Endothelial cell of umbilical vein (primary cell): ENCODE data around the gene LEMD1. TPM values are rescaled to one million over a fixed set of nuclear protein-coding genes. Genes with fewer than 3 reads are reported as not detected.

ENCODE experiments used
- BruUV-seq: library from RNA; stranded (reverse); fragments of 400-500 nt; replicated peaks from 2 replicates; lab custom pipeline; 2021; lab: Mats Ljungman, UMichigan
- CTCF ChIA-PET: fragments of 300-600, 350-600 bp; sonication (Branson Sonifier 250); formaldehyde crosslinking; loops from one replicate; lab custom pipeline; 2021; ENCODE audit warnings: antibody characterized with exemption, inconsistent platforms; lab: Charles Lee
- POLR2A ChIA-PET: fragments of 300-600, 350-600 bp; sonication (Branson Sonifier 250); formaldehyde crosslinking; loops from one replicate; lab custom pipeline; 2021; ENCODE audit warnings: antibody characterized with exemption, inconsistent platforms; lab: Charles Lee
- DNase-seq: peaks from one replicate; pipeline ENCODE4 v3.0.0-alpha.2; 2011; ENCODE audit warnings: low read depth, low spot score
- FAIRE-seq: peaks from 2 replicates; lab custom pipeline; 2011; peaks lifted over from hg19 to GRCh38; lab: Jason Lieb, UNC
- H2AFZ ChIP-seq: 2 replicates; pipeline ENCODE4 v1.6.0; 2012; ENCODE audit warnings: low read depth, low read length, control low read depth, inconsistent platforms
- H3K27ac ChIP-seq: 2 replicates; pipeline ENCODE4 v1.5.1; 2011; ENCODE audit warnings: low read depth, mild to moderate bottlenecking, control low read depth, low read length, moderate library complexity; ENCODE audit not compliant: insufficient read depth
- H3K27me3 ChIP-seq, 2 experiments: 2 replicates each; pipeline versions ENCODE4 v1.6.0 to v1.6.1; 2011; ENCODE audit warnings: low read length in 2 of 2, mixed read lengths in 1 of 2; ENCODE audit not compliant: control insufficient read depth in 2 of 2, insufficient read depth in 2 of 2
- H3K36me3 ChIP-seq, 2 experiments: 2 replicates in 1 of 2; 3 replicates in 1 of 2; pipeline ENCODE4 v1.5.1; 2011; ENCODE audit warnings: low read length in 2 of 2, mild to moderate bottlenecking in 1 of 2, moderate library complexity in 1 of 2; ENCODE audit not compliant: control insufficient read depth in 2 of 2, insufficient read depth in 2 of 2; ENCODE audit errors: extremely low read depth in 1 of 2
- H3K4me1 ChIP-seq: 3 replicates; pipeline ENCODE4 v1.5.1; 2011; ENCODE audit warnings: mild to moderate bottlenecking, low read length; ENCODE audit not compliant: control insufficient read depth, insufficient read depth; ENCODE audit errors: extremely low read depth
- H3K4me2 ChIP-seq: 2 replicates; pipeline ENCODE4 v1.6.1; 2011; ENCODE audit warnings: low read length, control low read depth, mixed read lengths; ENCODE audit not compliant: insufficient read depth
- H3K4me3 ChIP-seq, 3 experiments: fragments of 200-600 bp in 1 of 3; sonication (generic), shearing (Covaris generic) in 1 of 3; replicated peaks in 1 of 3; 2 replicates each; pipeline ENCODE4 v1.5.1; 2011 to 2016; ENCODE audit warnings: control low read depth in 3 of 3, low read length in 3 of 3, mild to moderate bottlenecking in 2 of 3, inconsistent platforms in 1 of 3, low read depth in 1 of 3, moderate library complexity in 1 of 3; ENCODE audit not compliant: insufficient read depth in 1 of 3
- H3K79me2 ChIP-seq: 2 replicates; pipeline ENCODE4 v1.6.0; 2012; ENCODE audit warnings: low read length, inconsistent platforms; ENCODE audit not compliant: control insufficient read depth, insufficient read depth
- H3K9ac ChIP-seq: replicated peaks from 2 replicates; pipeline ENCODE3; 2011; ENCODE audit warnings: low read length, control low read depth; ENCODE audit not compliant: insufficient read depth; ENCODE audit errors: extremely low read depth
- H3K9me1 ChIP-seq: replicated peaks from 3 replicates; pipeline ENCODE4 v1.6.0; 2011; ENCODE audit warnings: mild to moderate bottlenecking, low read length; ENCODE audit not compliant: control insufficient read depth, insufficient read depth; ENCODE audit errors: extremely low read depth
- H3K9me3 ChIP-seq: replicated peaks from 2 replicates; pipeline ENCODE4 v1.5.1; 2012; ENCODE audit warnings: low read length, inconsistent platforms; ENCODE audit not compliant: control insufficient read depth, insufficient read depth
- H4K20me1 ChIP-seq: replicated peaks from 2 replicates; pipeline ENCODE3; 2011; ENCODE audit warnings: mild to moderate bottlenecking, low read length; ENCODE audit not compliant: control insufficient read depth, insufficient read depth; ENCODE audit errors: extremely low read depth
- CTCF ChIP-seq, 2 donors: IDR thresholded peaks; 1 replicate in 1 of 2; 2 replicates in 1 of 2; pipeline ENCODE4 v1.5.1; 2011; ENCODE audit warnings: low read length in 2 of 2, mild to moderate bottlenecking in 2 of 2, moderate library complexity in 2 of 2, control low read depth in 1 of 2, inconsistent platforms in 1 of 2, low read depth in 1 of 2; ENCODE audit not compliant: insufficient read depth in 1 of 2; ENCODE audit errors: extremely low read depth in 1 of 2
- EZH2 ChIP-seq: IDR thresholded peaks from 2 replicates; pipeline ENCODE4 v1.6.1; 2012; ENCODE audit warnings: borderline replicate concordance, low read depth, mild to moderate bottlenecking, moderate library complexity, low read length, inconsistent platforms; ENCODE audit not compliant: severe bottlenecking
- FOS ChIP-seq: IDR thresholded peaks from 2 replicates; pipeline ENCODE4 v1.6.1; 2011; ENCODE audit warnings: mild to moderate bottlenecking, low read length, moderate library complexity, borderline replicate concordance; ENCODE audit not compliant: insufficient read depth
- GATA2 ChIP-seq: IDR thresholded peaks from 2 replicates; pipeline ENCODE4 v1.7.0; 2011; ENCODE audit warnings: low read depth, mild to moderate bottlenecking, moderate library complexity, mixed read lengths, low read length; ENCODE audit not compliant: insufficient read length, insufficient read depth
- JUN ChIP-seq: IDR thresholded peaks from 2 replicates; pipeline ENCODE4 v1.6.1; 2011; ENCODE audit warnings: borderline replicate concordance, low read depth; ENCODE audit not compliant: insufficient read length, insufficient read depth
- MAX ChIP-seq: IDR thresholded peaks from 2 replicates; pipeline ENCODE4 v1.6.1; 2011; ENCODE audit not compliant: insufficient read depth, insufficient read length
- MYC ChIP-seq: IDR thresholded peaks from one replicate; pipeline ENCODE4 v1.6.1; 2011; ENCODE audit warnings: mild to moderate bottlenecking, low read depth, low read length
- POLR2A ChIP-seq: IDR thresholded peaks from 2 replicates; pipeline ENCODE4 v1.6.1; 2012; ENCODE audit warnings: low read depth, mild to moderate bottlenecking, control low read depth, low read length
- POLR2AphosphoS5 ChIP-seq: IDR thresholded peaks from 2 replicates; pipeline ENCODE4 v1.6.1; 2012; ENCODE audit warnings: low read depth, mild to moderate bottlenecking, control low read depth, low read length, moderate library complexity; ENCODE audit not compliant: insufficient read depth
- dilution Hi-C: fragments of 300-500 bp; cut with MboI; formaldehyde crosslinking; loops from one replicate; pipeline ENCODE4 v1.15.0; 2019; ENCODE audit warnings: low sequenced_read_pairs; ENCODE audit not compliant: extremely low pct_ligation_motif_present
- intact Hi-C: fragments of 100-400 bp; cut with micrococcal nuclease; formaldehyde crosslinking; loops from one replicate; pipeline ENCODE4 v1.10.0; 2022
- polyA plus RNA-seq, 4 experiments: library from polyadenylated mRNA; depleted of rRNA in 3 of 4; stranded (reverse) in 3 of 4; unstranded in 1 of 4; fragments of >200 nt; gene quantifications; 2 replicates each; pipeline versions ENCODE4 v1.2.1 to v1.2.3, GENCODE V29; 2011 to 2012; ENCODE audit warnings: missing spikeins in 1 of 4
- total RNA-seq: library from RNA; stranded (reverse); gene quantifications from 2 replicates; pipeline ENCODE4 v1.2.3, GENCODE V29; 2021

LEMD1 gene
- total and polyA plus RNA-seq, 2 donors (not counting 3 experiments of a cell fraction or from before 2014, with no cell fraction given): not detected

- dilution Hi-C loops: no loop called here
- H3K36me3 ChIP-seq: no peaks in the 10 kb centered on the region
- BruUV-seq: no TSS peak
- H3K9ac ChIP-seq: no peak overlapping the region
- H3K4me2 ChIP-seq: no peak overlapping the region
- peaks cover 42 to 44% of the 10 kb centered on the region in 2 experiments for H3K27me3 ChIP-seq
- H2AFZ ChIP-seq: no peak overlapping the region
- intact Hi-C loops: no loop called here
- H3K9me1 ChIP-seq: no peaks in the 10 kb centered on the region
- DNase-seq (no peak), FAIRE-seq (no peak)
- CTCF ChIA-PET: interaction anchor here (1.0 to 4.9 kb wide), 7 partner anchors 10 to 179 kb away, joined by 3 to 24 read pairs (median 4); no protein-coding TSS in a partner anchor
- no peaks in the 10 kb centered on the region for H3K4me1 ChIP-seq
- H3K27ac ChIP-seq: no peak overlapping the region
- POLR2A ChIA-PET: no interaction called here
- no peaks in the 10 kb centered on the region for H3K9me3 ChIP-seq
- H3K79me2 ChIP-seq: no peaks in the 10 kb centered on the region
- H4K20me1 ChIP-seq: no peaks in the 10 kb centered on the region
- H3K4me3 ChIP-seq: no peak overlapping the region
- TF ChIP-seq JUN (no peak), MYC (no peak), GATA2 (no peak), FOS (no peak), EZH2 (no peak), MAX (no peak), CTCF (IDR thresholded peaks at IDR 0.05; ENCODE audit: extremely low read depth in 1 of 2, insufficient read depth in 1 of 2, low read depth in 1 of 2, low read length in 2 of 2) (no peak), POLR2AphosphoS5 (no peak), POLR2A (no peak)
Observed at GRCh38 chr1:205350124-205350523, 71.7 kb downstream of the LEMD1 start.
